NT2/D1 (cell line): ENCODE results near the gene ZEB2.

ENCODE experiments used
- DNase-seq: peaks from one replicate; pipeline ENCODE4 v3.0.0-alpha.2; 2011; ENCODE audit warnings: low read depth, low spot score
- H3K27me3 ChIP-seq: 2 replicates; pipeline ENCODE4 v1.6.0; 2011; ENCODE audit warnings: mild to moderate bottlenecking; ENCODE audit not compliant: insufficient read length, insufficient read depth
- H3K36me3 ChIP-seq: 2 replicates; pipeline ENCODE4 v1.6.1; 2011; ENCODE audit warnings: mild to moderate bottlenecking, low read length, mixed read lengths; ENCODE audit not compliant: insufficient read depth, insufficient read length
- H3K4me1 ChIP-seq: 2 replicates; pipeline ENCODE4 v1.5.1; 2011; ENCODE audit not compliant: insufficient read depth, insufficient read length
- H3K4me3 ChIP-seq: 2 replicates; pipeline ENCODE4 v1.5.1; 2011; ENCODE audit warnings: low read depth; ENCODE audit not compliant: insufficient read length
- H3K9ac ChIP-seq: 2 replicates; pipeline ENCODE4 v1.6.0; 2011; ENCODE audit warnings: low read depth; ENCODE audit not compliant: insufficient read length
- H3K9me3 ChIP-seq: 2 replicates; pipeline ENCODE4 v1.5.1; 2011; ENCODE audit warnings: mild to moderate bottlenecking, low read length; ENCODE audit not compliant: insufficient read depth
- SUZ12 ChIP-seq: IDR thresholded peaks from 2 replicates; pipeline ENCODE4 v1.6.1; 2011; ENCODE audit not compliant: insufficient read length, insufficient read depth; ENCODE audit errors: extremely low read depth
- YY1 ChIP-seq: IDR thresholded peaks from 2 replicates; pipeline ENCODE4 v1.6.1; 2011; ENCODE audit not compliant: insufficient read length, insufficient read depth
- ZNF274 ChIP-seq: IDR thresholded peaks from 2 replicates; pipeline ENCODE4 v1.6.1; 2011; ENCODE audit warnings: mild to moderate bottlenecking, low read depth, low read length

Gene ZEB2

GRCh38 chr2:144358979-144359541, 160.9 kb downstream of the ZEB2 start:
- Histone ChIP-seq H3K9ac (no peak overlapping the region), H3K36me3 (no peaks in the 10 kb centered on the region), H3K9me3 (no peaks in the 10 kb centered on the region), H3K4me3 (no peak overlapping the region), H3K4me1 (no peaks in the 10 kb centered on the region), H3K27me3 (no peaks in the 10 kb centered on the region)
- DNase-seq = no peak
- TF ChIP-seq SUZ12 = no peak
- TF ChIP-seq ZNF274 = no peak
- no peak for TF ChIP-seq YY1

- TF ChIP-seq ZNF274 = no peak
- TF ChIP-seq SUZ12 = no peak
- TF ChIP-seq YY1 = no peak
- no peak overlapping the region for H3K9ac ChIP-seq
- no peaks in the 10 kb centered on the region for H3K4me1 ChIP-seq
- no peaks in the 10 kb centered on the region for H3K9me3 ChIP-seq
- H3K36me3 ChIP-seq = no peaks in the 10 kb centered on the region
- DNase-seq = no peak
- no peaks in the 10 kb centered on the region for H3K27me3 ChIP-seq
- no peak overlapping the region for H3K4me3 ChIP-seq
Measured at GRCh38 chr2:144358374-144358964, 161.4 kb downstream of the ZEB2 start.

GRCh38 chr2:144357623-144358373, 162.1 kb downstream of the ZEB2 start:
- H3K9me3 ChIP-seq = no peaks in the 10 kb centered on the region
- no peak for DNase-seq
- TF ChIP-seq YY1 = no peak
- no peak for TF ChIP-seq ZNF274
- H3K4me3 ChIP-seq = no peak overlapping the region
- no peaks in the 10 kb centered on the region for H3K27me3 ChIP-seq
- H3K4me1 ChIP-seq = no peaks in the 10 kb centered on the region
- H3K9ac ChIP-seq = no peak overlapping the region
- H3K36me3 ChIP-seq = no peaks in the 10 kb centered on the region

GRCh38 chr2:144356402-144356801, 163.5 kb downstream of the ZEB2 start:
- H3K4me1 ChIP-seq = no peaks in the 10 kb centered on the region
- no peak overlapping the region for H3K4me3 ChIP-seq

GRCh38 chr2:144354953-144355352, 165.0 kb downstream of the ZEB2 start:
- Histone ChIP-seq H3K4me3 (no peak overlapping the region), H3K4me1 (no peaks in the 10 kb centered on the region), H3K36me3 (no peaks in the 10 kb centered on the region), H3K27me3 (no peaks in the 10 kb centered on the region), H3K9ac (no peak overlapping the region), H3K9me3 (no peaks in the 10 kb centered on the region)
- DNase-seq = no peak
- TF ChIP-seq ZNF274 (no peak), YY1 (no peak), SUZ12 (no peak)

More at GRCh38 chr2:144356402-144356801, 163.5 kb downstream of the ZEB2 start:
- no peaks in the 10 kb centered on the region for H3K27me3 ChIP-seq
- TF ChIP-seq YY1 (no peak), SUZ12 (no peak), ZNF274 (no peak)
- H3K9me3 ChIP-seq = no peaks in the 10 kb centered on the region
- no peaks in the 10 kb centered on the region for H3K36me3 ChIP-seq
- H3K9ac ChIP-seq = no peak overlapping the region
- no peak for DNase-seq

- Histone ChIP-seq H3K27me3 (no peaks in the 10 kb centered on the region), H3K4me3 (no peak overlapping the region), H3K4me1 (no peaks in the 10 kb centered on the region), H3K9ac (no peak overlapping the region), H3K9me3 (no peaks in the 10 kb centered on the region), H3K36me3 (no peaks in the 10 kb centered on the region)
- TF ChIP-seq YY1 = no peak
- no peak for TF ChIP-seq ZNF274
- no peak for TF ChIP-seq SUZ12
- no peak for DNase-seq
Measured at GRCh38 chr2:144351687-144352086, 168.2 kb downstream of the ZEB2 start.

- peak; percentile 81 for DNase-seq
- Histone ChIP-seq H3K4me1 (no peaks in the 10 kb centered on the region), H3K9ac (no peak overlapping the region), H3K27me3 (no peaks in the 10 kb centered on the region), H3K36me3 (no peaks in the 10 kb centered on the region), H3K9me3 (no peaks in the 10 kb centered on the region), H3K4me3 (no peak overlapping the region)
- no peak for TF ChIP-seq SUZ12
- no peak for TF ChIP-seq ZNF274
- TF ChIP-seq YY1 = no peak
Measured at GRCh38 chr2:144350151-144350802, 169.6 kb downstream of the ZEB2 start.
